Measurements from ENCODE around the gene ZCCHC14. TPM values are rescaled to one million over a fixed set of nuclear protein-coding genes. Genes with fewer than 3 reads are reported as not detected.

ZCCHC14 gene
- total and polyA plus RNA-seq, 10 of the 15 experiments (the other 5 are each of a cell fraction or from before 2014, with no cell fraction given), result 0.02 to 0.26 (median 0.05) TPM; not detected in 3

- intact Hi-C loops (cut with micrococcal nuclease; ENCODE audit: unreplicated experiment) (no loop called here), in situ Hi-C loops (cut with MboI) (no loop called here)
- peak; percentile 44 for FAIRE-seq
- RAD21 ChIA-PET (ENCODE audit: unreplicated experiment), result no interaction called here
- Histone ChIP-seq H3K36me3 (ENCODE audit: control insufficient read depth in 2 of 2, insufficient read depth in 2 of 2, low read length in 1 of 2) (no peaks in the 10 kb centered on the region), H3K9me3 (replicated peaks; ENCODE audit: control insufficient read depth, insufficient read depth, low read length) (no peaks in the 10 kb centered on the region; the same call in 2 of the 3 replicates), H3K4me1 (ENCODE audit: control insufficient read depth, insufficient read depth, low read length) (no peaks in the 10 kb centered on the region), H2AFZ (ENCODE audit: control insufficient read depth, low read depth, low read length) (no peak overlapping the region), H3K27me3 (replicated peaks in 1 of 2; ENCODE audit: control insufficient read depth in 2 of 2, insufficient read depth in 2 of 2, low read length in 1 of 2) (peaks cover 0 to 2% of the 10 kb centered on the region in 2 experiments; a peak in 2 of 4 replicates), H3K79me2 (ENCODE audit: control insufficient read depth, insufficient read depth, low read length) (no peaks in the 10 kb centered on the region), H3K4me3 (no peak overlapping the region), H4K20me1 (ENCODE audit: control insufficient read depth, insufficient read depth) (no peaks in the 10 kb centered on the region), H3K27ac (ENCODE audit: control insufficient read depth, insufficient read depth) (no peak overlapping the region), H3K9ac (ENCODE audit: control insufficient read depth, insufficient read depth, low read length) (no peak overlapping the region), H3K4me2 (ENCODE audit: control insufficient read depth, insufficient read depth) (no peak overlapping the region)
- no peak for ATAC-seq
- SMC1A ChIA-PET (ENCODE audit: uncharacterized antibody, unreplicated experiment), result no interaction called here
- DNase-seq (ENCODE audit: low read depth, low spot score), result no peak
- POLR2A ChIA-PET, result no interaction called here
- WGBS (ENCODE audit: insufficient coverage, insufficient replicate concordance, low lambda C conversion rate, missing lambda C conversion rate), result 13% methylated on average over 4 of the region's 4 CpGs
- no TSS peak for BruUV-seq (replicated peaks)
- TF ChIP-seq ZNF274 (IDR thresholded peaks at IDR 0.05; ENCODE audit: insufficient read depth, insufficient read length), result no peak
- no peak for TF ChIP-seq BMI1 (IDR thresholded peaks at IDR 0.05; ENCODE audit: borderline replicate concordance)
- no peak for TF ChIP-seq SREBF1 (IDR thresholded peaks at IDR 0.05; ENCODE audit: low read length)
- no peak for TF ChIP-seq ZNF384 (IDR thresholded peaks at IDR 0.05; ENCODE audit: borderline replicate concordance, low read depth, low read length)
- TF ChIP-seq CBFB (IDR thresholded peaks at IDR 0.05; ENCODE audit: low read depth), result no peak
- TF ChIP-seq BCL11A (IDR thresholded peaks at IDR 0.05; ENCODE audit: low read depth, low read length), result no peak
- TF ChIP-seq SP1 (IDR thresholded peaks at IDR 0.05; ENCODE audit: low read depth, low read length), result no peak
- no peak for TF ChIP-seq TBL1XR1 (IDR thresholded peaks at IDR 0.05; ENCODE audit: low read depth, low read length)
- TF ChIP-seq RBBP5 (conservative IDR thresholded peaks at IDR 0.05), result no peak
- no peak for TF ChIP-seq TCF3 (IDR thresholded peaks at IDR 0.05; ENCODE audit: borderline replicate concordance, insufficient read depth, low read depth, low read length)
- no peak for TF ChIP-seq ZNF207 (IDR thresholded peaks at IDR 0.05; ENCODE audit: borderline replicate concordance)
- no peak for TF ChIP-seq ZBTB4 (CRISPR knock-in tag; IDR thresholded peaks at IDR 0.05)
- no peak for TF ChIP-seq CEBPZ (IDR thresholded peaks at IDR 0.05; ENCODE audit: low read depth, low read length)
- TF ChIP-seq ELK1 (IDR thresholded peaks at IDR 0.05; ENCODE audit: low read depth, low read length), result no peak
- no peak for TF ChIP-seq BACH1 (IDR thresholded peaks at IDR 0.05; ENCODE audit: borderline replicate concordance)
- TF ChIP-seq SIN3A (IDR thresholded peaks at IDR 0.05; ENCODE audit: low read depth, low read length), result no peak
- no peak for TF ChIP-seq HDAC2 (IDR thresholded peaks at IDR 0.05)
- TF ChIP-seq IRF3 (IDR thresholded peaks at IDR 0.05), result no peak
- CTCF ChIA-PET, result no interaction called here
Observed at GRCh38 chr16:87524407-87524806, 31.6 kb upstream of the ZCCHC14 start.
